ENCODE data around the gene C17orf78.

DNA sequence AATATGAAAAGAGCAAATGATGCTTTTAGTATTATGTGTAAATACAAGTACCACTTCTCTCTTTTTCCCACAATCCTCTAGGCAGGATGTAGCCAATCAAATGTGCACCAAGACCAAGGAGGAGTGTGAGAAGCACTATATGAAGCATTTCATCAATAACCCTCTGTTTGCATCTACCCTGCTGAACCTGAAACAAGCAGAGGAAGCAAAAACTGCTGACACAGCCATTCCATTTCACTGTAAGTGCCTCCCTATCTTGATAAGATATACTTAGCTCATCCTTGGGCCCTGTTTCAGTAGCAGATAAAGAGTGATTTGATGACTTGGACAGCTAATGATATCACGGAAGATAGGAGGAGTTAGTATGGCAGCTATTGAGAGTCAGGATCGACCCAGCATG lies 64.6 kb downstream of the C17orf78 start:
- TF ChIP-seq, protein P1, sequence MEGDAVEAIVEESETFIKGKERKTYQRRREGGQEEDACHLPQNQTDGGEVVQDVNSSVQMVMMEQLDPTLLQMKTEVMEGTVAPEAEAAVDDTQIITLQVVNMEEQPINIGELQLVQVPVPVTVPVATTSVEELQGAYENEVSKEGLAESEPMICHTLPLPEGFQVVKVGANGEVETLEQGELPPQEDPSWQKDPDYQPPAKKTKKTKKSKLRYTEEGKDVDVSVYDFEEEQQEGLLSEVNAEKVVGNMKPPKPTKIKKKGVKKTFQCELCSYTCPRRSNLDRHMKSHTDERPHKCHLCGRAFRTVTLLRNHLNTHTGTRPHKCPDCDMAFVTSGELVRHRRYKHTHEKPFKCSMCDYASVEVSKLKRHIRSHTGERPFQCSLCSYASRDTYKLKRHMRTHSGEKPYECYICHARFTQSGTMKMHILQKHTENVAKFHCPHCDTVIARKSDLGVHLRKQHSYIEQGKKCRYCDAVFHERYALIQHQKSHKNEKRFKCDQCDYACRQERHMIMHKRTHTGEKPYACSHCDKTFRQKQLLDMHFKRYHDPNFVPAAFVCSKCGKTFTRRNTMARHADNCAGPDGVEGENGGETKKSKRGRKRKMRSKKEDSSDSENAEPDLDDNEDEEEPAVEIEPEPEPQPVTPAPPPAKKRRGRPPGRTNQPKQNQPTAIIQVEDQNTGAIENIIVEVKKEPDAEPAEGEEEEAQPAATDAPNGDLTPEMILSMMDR (IDR thresholded peaks at IDR 0.05; ENCODE audit: control extremely low read depth in 1 of 3, insufficient read depth in 1 of 3, low read depth in 1 of 3, low read length in 3 of 3): no peak
- TF ChIP-seq, protein P2, sequence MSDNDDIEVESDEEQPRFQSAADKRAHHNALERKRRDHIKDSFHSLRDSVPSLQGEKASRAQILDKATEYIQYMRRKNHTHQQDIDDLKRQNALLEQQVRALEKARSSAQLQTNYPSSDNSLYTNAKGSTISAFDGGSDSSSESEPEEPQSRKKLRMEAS (IDR thresholded peaks at IDR 0.05): no peak
- TF ChIP-seq HDAC2 (IDR thresholded peaks at IDR 0.05; ENCODE audit: borderline replicate concordance in 1 of 2, low read depth in 2 of 2, low read length in 2 of 2) (no peak), POLR2A (IDR thresholded peaks at IDR 0.05; ENCODE audit: control extremely low read depth in 1 of 2, low read depth in 2 of 2, low read length in 2 of 2) (no peak), EZH2 (IDR thresholded peaks at IDR 0.05; ENCODE audit: low read depth, low read length, severe bottlenecking) (no peak), GABPA (IDR thresholded peaks at IDR 0.05; ENCODE audit: borderline replicate concordance, insufficient read depth, low read length) (no peak), CHD2 (IDR thresholded peaks at IDR 0.05; ENCODE audit: low read length) (no peak)
- TF ChIP-seq, protein P3, sequence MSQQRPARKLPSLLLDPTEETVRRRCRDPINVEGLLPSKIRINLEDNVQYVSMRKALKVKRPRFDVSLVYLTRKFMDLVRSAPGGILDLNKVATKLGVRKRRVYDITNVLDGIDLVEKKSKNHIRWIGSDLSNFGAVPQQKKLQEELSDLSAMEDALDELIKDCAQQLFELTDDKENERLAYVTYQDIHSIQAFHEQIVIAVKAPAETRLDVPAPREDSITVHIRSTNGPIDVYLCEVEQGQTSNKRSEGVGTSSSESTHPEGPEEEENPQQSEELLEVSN (IDR thresholded peaks at IDR 0.05): no peak

Measured in H1 (cell line).